Posterior vena cava (tissue), 2 donors: ENCODE measurements around the gene TSPAN1. TPM values are rescaled to one million over a fixed set of nuclear protein-coding genes. Genes with fewer than 3 reads are reported as not detected.
A peak's percentile ranks its signal among the peaks of the same experiment; 100 is the strongest.
"Not testable (repeated sequence)": the region's sequence is repeated elsewhere in the genome, so short reads cannot be mapped to it uniquely, and the experiment has no call there.

Experiments
- DNase-seq: peaks from one replicate; pipeline ENCODE4 v3.0.0-alpha.2; 2020; ENCODE audit warnings: low spot score
- intact Hi-C, 2 donors: fragments of 100-400 bp; cut with DNase I; formaldehyde crosslinking; loops; one replicate each; pipeline versions ENCODE4 v1.14.1 to v1.14.2; 2022 to 2023
- total RNA-seq, 2 donors: library from RNA; stranded (reverse); fragmentation: NEBNext Ultra II Directional; extraction: Animal tissue kit (Norgen Biotek cat#: 25700); gene quantifications; one replicate each; pipeline ENCODE4 v1.2.1, GENCODE V29; 2021
- donor health status: DM: yes; HTN: yes; CAD: no.
- donor health status: DM: yes; HTN: yes; CAD: no.

TSPAN1 gene
- total RNA-seq, 2 donors from 2014 or later: 1.3 to 1.6 TPM

DNA sequence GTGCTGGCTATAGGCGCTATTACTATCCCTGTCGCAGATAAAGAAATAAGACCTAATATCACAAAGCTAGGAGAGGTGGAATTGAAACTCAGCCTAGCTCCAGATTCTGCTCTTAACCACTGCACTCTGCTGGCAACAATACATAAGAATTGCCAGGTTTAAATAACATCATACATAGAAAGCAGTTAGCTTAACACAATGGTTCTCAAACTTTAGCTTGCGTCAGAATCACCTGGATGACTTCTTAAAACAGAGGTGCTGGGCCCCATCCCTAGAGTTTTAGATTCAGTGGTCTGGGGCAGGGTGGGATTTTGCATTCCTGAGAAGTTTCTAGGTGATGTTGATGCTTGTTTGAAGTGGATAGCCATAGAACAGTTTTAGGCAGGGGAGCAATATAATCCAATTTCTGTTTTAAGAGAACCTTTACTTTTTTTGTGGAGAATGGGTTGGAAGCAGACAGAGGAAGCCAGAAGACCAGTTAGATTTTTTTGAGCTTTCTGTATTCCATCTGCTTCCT lies 24.4 kb downstream of the TSPAN1 start:
- intact Hi-C loops: no loop called here
- no peak for DNase-seq

DNA sequence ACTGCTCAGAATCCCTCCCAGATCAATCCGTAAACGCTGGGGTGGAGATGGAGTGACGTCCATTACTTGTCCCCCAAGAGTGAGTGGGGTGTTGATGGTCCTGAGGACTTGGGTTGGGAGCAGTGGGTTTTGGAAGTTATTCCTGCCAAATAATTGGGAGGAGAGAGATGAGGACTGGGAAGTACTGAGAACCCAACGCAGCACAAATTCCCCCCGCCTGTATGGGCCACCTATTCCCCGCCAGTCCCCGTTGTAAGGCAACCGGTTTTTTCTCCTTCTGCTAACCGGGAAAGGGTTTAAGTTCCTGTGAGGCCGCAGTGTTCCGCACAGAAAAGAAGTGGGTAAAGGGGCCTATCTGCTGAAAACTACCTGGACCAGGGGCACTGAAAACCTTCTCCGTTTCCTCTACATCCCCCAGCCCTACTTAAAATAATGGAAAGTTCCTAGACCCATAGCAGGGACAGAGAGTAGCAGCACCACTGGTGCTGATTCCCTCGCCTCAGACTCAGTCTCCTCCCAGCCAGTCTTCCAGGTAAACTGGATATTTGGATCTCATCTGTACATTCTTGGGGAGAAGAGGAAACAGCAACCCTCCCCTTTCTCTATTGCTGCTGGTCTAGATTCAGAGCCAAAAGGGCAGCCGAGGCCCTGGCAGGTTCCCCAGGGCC lies 29.0 kb downstream of the TSPAN1 start:
- peak; percentile 9 for DNase-seq
- intact Hi-C loops: no loop called here

DNA sequence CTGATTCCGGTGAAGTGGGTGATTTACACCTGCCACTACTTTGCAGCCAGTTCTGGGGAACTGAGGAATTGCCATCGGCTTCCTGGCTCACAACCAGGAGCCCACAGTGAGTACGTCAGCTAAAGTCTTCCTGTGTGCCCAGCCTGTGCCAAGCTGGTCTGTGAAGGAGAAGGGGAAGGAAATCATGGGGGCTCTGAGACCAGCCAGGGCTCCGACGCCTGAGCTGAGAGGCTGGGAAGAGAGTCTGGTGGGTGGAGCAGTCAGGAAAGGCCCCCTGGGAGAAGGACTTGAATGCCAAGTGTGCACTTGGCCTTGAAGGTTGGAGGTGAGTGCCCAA lies 29.5 kb downstream of the TSPAN1 start:
- intact Hi-C loops: no loop called here
- DNase-seq: peak; percentile 76

DNA sequence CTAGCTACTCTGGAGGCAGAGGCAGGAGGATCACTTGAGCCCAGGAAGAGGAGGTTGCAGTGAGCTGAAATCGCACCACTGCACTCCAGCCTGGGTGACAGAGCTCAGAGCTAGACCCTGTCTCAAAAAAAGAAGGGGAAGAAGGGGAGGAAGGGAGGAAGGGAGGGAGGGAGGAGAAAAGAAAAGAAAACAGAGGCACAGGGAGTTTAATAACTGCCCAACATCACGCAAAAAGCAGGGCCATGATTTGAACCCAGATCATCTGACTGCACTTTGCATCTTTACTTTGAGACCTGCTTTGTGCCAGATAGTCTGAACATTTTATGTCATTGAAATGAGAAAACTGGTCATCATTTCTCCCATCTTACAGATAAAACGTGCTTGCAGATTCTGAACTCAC lies 30.3 kb downstream of the TSPAN1 start:
- DNase-seq: peak; percentile 14
- intact Hi-C loops: no loop called here

DNA sequence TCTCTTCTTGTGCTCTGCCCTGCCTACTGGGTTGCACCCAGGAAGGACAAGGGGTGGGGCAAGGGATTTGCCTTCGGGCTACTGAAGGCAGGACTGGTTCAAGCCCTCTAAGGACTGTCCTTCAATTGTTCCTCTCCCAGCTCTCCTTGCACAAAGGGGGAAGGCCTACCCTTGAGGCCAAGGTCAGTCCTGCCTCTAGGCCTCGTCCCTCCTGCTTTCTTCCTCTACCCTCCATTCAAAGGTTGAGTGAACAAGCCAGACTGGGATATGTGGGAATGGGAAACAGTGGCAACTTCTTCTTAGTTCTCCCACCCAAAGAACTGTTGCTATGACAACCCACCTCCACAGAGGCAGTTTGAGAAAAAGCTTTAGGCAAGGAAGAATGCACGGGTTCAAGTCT lies 30.9 kb downstream of the TSPAN1 start:
- intact Hi-C loops: no loop called here
- no peak for DNase-seq

DNA sequence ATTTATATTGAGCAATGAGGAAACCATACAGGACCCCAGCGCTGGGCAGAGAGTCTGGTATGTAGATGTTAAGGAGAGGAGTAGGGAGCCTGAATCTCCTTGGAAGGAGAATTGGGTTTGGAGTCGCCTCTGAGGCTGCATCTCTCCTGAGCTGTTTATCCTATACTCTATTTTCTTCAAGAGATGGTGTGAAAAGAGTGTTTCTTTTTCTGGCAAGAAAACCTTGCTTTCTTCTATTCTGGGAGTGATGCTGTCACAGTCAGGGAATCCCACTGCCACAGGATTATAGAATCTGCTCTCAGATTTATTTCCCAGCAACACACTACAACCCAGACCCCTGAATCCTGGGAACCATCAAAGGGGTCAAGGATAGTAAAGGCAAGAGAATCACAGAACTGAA lies 31.5 kb downstream of the TSPAN1 start:
- DNase-seq: peak; percentile 48
- intact Hi-C loops: no loop called here

DNA sequence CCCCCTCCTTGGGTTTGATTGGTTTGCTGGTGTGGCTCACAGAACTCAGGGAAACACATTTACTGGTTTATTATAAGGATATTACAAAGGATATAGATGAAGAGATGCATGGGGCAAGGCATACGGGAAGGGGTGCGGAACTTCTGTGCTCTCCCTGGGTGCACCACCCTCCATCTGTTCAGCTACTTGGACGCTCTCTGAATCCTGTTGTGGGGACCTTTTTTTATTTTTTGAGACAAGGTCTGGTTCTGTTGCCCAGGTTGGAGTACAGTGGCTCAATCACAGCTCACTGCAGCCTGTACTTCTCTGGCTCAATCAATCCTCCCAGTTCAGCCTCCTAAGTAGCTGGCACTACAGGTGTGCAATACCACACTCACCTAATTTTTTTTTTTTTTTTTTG lies 35.7 kb downstream of the TSPAN1 start:
- no peak for DNase-seq
- intact Hi-C loops: no loop called here

DNA sequence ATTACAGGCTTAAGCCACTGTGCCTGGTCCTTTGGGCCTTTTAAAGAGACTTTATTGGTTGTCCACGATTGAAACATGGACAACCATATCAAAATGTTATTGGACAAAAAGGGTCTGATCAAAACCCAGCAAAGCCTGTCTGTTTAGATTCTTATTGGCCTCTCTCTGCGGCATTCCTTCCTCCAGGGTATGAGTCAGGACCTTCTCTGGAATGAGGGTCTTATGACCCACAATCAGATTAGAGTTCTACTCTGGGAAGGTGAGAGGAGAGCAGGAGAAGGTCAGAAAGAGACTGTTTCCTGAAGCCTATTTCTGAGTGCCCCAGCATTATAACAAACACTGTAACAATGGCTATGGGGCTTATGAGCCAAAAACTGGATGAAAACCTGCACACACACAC lies 36.2 kb downstream of the TSPAN1 start:
- intact Hi-C loops: no loop called here
- DNase-seq: no peak

DNA sequence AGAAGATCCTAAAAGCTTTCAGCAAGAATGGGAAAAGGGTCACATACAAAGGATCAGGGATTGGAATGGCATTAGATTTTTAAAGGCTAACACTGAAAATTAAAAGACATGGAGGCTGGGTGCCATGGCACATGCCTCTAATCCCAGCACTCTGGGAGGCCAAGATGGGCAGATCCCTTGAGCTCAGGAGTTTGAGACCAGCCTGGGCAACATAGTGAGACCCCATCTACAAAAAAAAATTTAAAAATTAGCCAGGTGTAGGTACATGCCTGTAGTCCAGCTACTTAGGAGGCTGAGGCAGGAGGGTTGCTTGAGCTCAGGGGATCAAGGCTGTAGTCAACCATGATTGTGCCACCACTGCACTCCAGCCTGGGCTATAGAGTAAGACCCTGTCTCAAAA lies 40.6 kb downstream of the TSPAN1 start:
- DNase-seq: peak; percentile 16
- intact Hi-C loops: no loop called here

DNA sequence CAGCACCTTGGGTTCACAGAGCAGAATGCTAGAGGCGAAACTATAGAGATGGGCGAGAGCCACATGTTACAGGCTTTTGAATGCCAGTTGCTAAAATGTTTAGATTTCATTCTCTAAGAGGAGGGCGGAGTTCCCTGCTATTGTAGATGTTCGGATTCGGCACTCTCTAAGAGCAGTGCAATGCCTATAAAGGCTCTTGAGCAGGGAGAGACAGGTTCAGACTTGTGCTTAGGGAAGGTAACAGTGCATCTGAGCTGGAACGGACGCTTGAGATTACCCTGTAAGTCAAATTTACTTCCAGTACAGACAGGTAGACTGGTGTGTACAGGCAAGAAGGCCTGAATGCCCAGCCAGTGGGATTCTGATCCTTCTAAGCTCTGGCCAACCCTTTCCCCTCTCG lies 43.6 kb downstream of the TSPAN1 start:
- intact Hi-C loops: no loop called here
- DNase-seq: no peak

DNA sequence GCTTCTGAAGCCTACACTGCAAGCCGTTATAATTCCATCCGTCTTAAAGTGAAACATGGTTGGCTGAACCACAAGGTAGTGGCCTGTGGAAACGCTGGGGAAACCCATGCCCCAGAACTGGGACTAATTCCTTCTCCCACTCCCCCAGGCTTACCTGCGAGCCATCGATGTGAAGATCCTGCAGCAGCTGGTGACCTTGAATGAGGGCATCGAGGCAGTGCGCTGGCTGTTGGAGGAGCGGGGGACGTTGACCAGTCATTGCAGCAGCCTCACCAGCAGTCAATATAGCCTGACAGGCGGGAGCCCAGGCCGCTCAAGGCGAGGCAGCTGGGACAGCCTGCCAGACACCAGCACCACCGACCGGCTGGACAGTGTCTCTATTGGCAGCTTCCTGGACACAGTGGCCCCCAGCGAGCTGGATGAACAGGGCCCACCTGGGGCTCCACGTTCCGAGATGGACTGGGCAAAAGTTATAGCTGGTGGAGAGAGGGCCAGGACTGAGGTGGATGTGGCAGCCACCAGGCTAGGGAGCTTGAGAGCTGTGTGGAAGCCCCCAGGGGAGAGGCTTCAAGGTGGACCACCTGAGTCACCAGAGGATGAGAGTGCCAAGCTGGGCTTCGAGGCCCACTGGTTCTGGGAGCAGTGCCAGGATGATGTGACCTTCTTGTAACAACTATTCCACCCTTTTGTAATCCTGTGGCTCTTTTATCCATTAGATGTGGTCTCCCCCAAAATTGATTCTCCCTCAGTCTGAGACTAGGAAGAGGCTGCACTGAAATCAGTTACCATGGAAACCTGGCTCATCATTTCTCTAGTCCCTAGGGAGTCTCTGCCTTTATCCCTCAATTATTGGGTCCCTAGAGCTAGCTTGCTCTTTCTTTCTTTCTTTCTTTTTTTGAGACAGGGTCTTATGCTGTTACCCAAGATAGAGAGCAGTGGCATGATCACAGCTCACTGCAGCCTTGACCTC lies 44.9 kb downstream of the TSPAN1 start:
- DNase-seq: peak; percentile 9
- intact Hi-C loops: no loop called here

DNA sequence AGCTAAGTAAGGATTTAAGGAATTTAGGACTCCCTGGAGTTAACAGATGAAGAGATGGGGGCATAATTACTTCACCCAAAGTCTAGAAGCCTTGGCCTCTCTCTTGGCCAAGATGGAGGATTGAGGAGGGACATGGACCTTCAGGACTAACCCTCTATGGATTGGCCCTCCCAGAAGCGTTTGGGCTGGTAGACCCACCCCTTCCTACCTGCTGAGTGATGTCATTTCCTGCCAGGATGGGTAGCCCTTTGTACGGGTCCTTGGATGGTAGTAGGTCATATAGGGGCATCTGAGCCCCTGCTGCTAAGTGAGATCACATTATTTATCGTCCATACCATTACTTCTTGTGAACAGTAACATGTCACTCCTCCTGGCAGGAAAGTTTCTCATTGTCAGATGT lies 45.9 kb downstream of the TSPAN1 start:
- intact Hi-C loops: no loop called here
- DNase-seq: peak; percentile 3

DNA sequence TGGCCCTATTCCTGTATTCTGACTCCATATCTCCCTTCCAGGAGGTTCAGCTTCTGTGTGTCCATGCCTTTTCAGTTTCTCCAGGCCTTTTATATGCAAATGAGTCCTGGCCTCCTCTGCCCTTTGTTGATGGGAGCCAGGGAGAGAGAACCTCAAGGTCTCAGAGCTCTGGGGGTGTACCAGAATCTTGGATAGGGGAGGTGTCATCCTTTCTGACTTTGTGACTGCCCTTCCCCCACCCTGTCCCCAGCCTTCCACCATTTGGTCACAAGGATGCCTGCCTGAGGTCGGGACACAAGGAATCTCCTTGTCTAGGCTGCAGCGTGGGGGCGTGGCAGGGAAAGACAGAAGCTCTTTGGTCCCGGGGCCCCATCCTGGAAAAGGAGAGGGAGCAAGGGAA lies 46.9 kb downstream of the TSPAN1 start:
- intact Hi-C loops: no loop called here
- peak; percentile 59 for DNase-seq

DNA sequence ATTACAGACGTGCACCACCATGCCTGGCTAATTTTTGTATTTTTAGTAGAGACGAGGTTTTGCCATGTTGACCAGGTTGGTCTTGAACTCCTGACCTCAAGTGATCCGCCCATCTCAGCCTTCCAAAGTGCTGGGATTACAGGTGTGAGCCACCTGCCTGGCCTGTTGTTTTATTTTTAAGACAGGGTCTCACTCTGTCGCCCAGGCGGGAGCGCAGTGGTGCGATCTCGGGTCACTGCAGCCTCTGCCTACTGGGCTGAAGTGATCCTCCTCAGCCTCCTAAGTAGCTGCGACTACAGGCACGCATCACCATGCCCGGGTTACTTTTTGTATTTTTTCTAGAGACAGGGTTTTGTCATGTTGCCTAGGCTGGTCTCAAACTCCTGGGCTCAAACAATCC lies 48.2 kb downstream of the TSPAN1 start:
- intact Hi-C loops: not testable (repeated sequence)
- DNase-seq: peak; percentile 38

DNA sequence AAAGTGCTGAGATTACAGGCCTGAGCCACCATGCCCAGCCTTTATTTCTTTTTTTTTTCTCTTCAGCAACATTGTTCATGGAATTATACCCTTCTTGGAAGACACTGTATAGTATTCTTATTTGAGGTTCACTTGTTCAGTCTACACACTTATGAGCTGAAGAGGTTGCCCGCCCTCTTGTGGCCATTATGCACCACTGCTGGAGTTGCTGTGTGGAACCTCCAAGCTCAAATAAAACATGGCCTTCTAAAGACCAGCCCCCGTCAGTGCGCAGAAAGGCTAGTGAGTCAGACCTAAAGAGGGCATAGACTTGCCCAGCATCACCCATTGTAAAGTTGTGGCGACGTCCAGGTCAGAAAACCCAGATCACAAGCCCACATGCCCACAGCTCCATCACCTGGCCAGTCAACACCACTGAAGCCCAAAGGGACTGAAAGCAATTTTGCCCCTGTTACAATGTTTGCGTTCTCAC lies 48.6 kb downstream of the TSPAN1 start:
- peak; percentile 87 for DNase-seq
- intact Hi-C loops: no loop called here

DNA sequence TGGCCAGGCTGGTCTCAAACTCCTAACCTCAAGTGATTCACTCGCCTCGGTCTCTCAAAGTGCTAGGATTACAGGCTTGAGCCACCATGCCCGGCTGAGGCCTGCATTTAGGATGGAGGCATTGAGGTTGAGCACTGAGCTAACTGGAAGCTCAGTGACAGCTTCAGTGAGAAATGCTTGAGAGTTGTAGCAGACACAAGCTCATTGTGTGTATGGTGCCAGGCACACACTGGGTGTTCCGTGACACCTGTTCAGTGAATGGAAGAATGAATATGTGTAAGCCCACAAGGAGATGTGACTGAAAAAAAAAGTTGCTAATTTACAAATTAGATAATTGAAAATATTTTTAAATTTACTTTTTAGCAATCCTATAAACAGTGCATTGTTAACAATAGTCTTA lies 50.1 kb downstream of the TSPAN1 start:
- intact Hi-C loops: no loop called here
- peak; percentile 22 for DNase-seq

DNA sequence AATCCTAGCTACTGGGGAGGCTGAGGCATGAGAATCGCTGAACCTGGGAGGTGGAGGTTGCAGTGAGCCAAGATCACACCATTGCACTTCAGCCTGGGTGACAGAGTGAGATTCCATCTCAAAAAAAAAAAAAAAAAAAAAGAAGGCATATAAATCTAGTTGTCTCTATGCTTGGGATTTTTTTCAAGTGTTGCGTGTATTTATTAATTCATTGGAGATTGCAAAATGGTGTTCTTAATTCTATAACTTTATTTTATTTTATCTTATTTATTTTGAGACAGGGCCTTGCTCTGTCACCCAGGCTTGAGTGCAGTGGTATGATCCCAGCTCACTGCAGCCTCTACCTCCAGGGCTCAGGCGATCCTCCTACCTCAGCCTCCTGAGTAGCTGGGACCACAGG lies 56.3 kb downstream of the TSPAN1 start:
- DNase-seq, intact Hi-C loops: not testable (repeated sequence)
